Neural cell (in vitro differentiated cells): ENCODE measurements around the gene IGFBP2. TPM values are rescaled to one million over a fixed set of nuclear protein-coding genes. Genes with fewer than 3 reads are reported as not detected.

Experiments
- H2AFZ ChIP-seq: fragments of 200-600, 300-800 bp; sonication (generic), shearing (Covaris generic); 2 replicates; pipeline ENCODE4 v1.6.0; 2014; ENCODE audit warnings: low read depth, mild to moderate bottlenecking, antibody characterized with exemption, low read length, moderate library complexity
- H3F3A ChIP-seq: fragments of 200-600 bp; shearing (Covaris generic); 2 replicates; pipeline ENCODE4 v1.6.1; 2016; ENCODE audit warnings: mild to moderate bottlenecking, moderate library complexity, mixed read lengths, antibody characterized with exemption, low read length; ENCODE audit not compliant: insufficient read depth, poor library complexity, severe bottlenecking
- H3K27ac ChIP-seq: fragments of 200-600, 300-800 bp; sonication (generic), shearing (Covaris generic); 2 replicates; pipeline ENCODE4 v1.5.1; 2014; ENCODE audit warnings: mild to moderate bottlenecking, low read length, moderate library complexity
- H3K27me3 ChIP-seq: fragments of 300-800, 200-600 bp; sonication (generic), shearing (Covaris generic); 2 replicates; pipeline ENCODE4 v1.6.0; 2014; ENCODE audit warnings: mild to moderate bottlenecking, low read depth, low read length, moderate library complexity; ENCODE audit not compliant: insufficient read depth
- H3K36me3 ChIP-seq: fragments of 300-800, 200-600 bp; sonication (generic), shearing (Covaris generic); 2 replicates; pipeline ENCODE4 v1.5.1; 2014; ENCODE audit warnings: mild to moderate bottlenecking, antibody characterized with exemption, low read length, moderate library complexity; ENCODE audit not compliant: insufficient read depth
- H3K4me2 ChIP-seq: fragments of 300-800, 200-600 bp; sonication (generic), shearing (Covaris generic); 2 replicates; pipeline ENCODE4 v1.6.0; 2014; ENCODE audit warnings: mild to moderate bottlenecking, low read length
- H3K4me3 ChIP-seq: fragments of 300-800, 200-600 bp; sonication (generic), shearing (Covaris generic); 2 replicates; pipeline ENCODE4 v1.5.1; 2014; ENCODE audit warnings: mild to moderate bottlenecking, low read length, moderate library complexity
- H3K79me2 ChIP-seq: fragments of 200-600 bp; shearing (Covaris generic); replicated peaks from 2 replicates; pipeline ENCODE4 v1.6.0; 2014; ENCODE audit warnings: mild to moderate bottlenecking, low read length, moderate library complexity; ENCODE audit not compliant: insufficient read depth
- H3K9ac ChIP-seq: fragments of 300-800, 200-600 bp; sonication (generic), shearing (Covaris generic); 2 replicates; pipeline ENCODE4 v1.6.1; 2016; ENCODE audit warnings: mild to moderate bottlenecking, low read length, mixed read lengths
- H3K9me2 ChIP-seq: fragments of 200-600 bp; shearing (Covaris generic); 2 replicates; pipeline ENCODE4 v1.6.1; 2016; ENCODE audit warnings: mild to moderate bottlenecking, low read length, mixed read lengths; ENCODE audit not compliant: insufficient read depth
- H3K9me3 ChIP-seq: fragments of 200-600, 300-800 bp; sonication (generic), shearing (Covaris generic); 2 replicates; pipeline ENCODE4 v1.6.1; 2016; ENCODE audit warnings: mild to moderate bottlenecking, mixed run types, low read length, moderate library complexity, mixed read lengths
- H4K20me1 ChIP-seq: fragments of 200-600 bp; shearing (Covaris generic); 2 replicates; pipeline ENCODE4 v1.6.1; 2016; ENCODE audit warnings: mild to moderate bottlenecking, mixed run types; ENCODE audit not compliant: insufficient read depth
- EP300 ChIP-seq: fragments of 450-650 bp; conservative IDR thresholded peaks from 2 replicates; pipeline ENCODE4 v1.6.1; 2014; ENCODE audit warnings: antibody characterized with exemption, mild to moderate bottlenecking, moderate library complexity; ENCODE audit not compliant: poor library complexity, severe bottlenecking
- EZH2 ChIP-seq: fragments of 200-600, 300-800 bp; shearing (Covaris generic), sonication (generic); IDR thresholded peaks from 2 replicates; pipeline ENCODE4 v1.6.1; 2014; ENCODE audit warnings: antibody characterized with exemption, low read length, borderline replicate concordance, mild to moderate bottlenecking; ENCODE audit not compliant: insufficient read depth, poor library complexity, severe bottlenecking
- MXI1 ChIP-seq: fragments of 450-650 bp; conservative IDR thresholded peaks from 2 replicates; pipeline ENCODE4 v1.6.1; 2014; ENCODE audit warnings: antibody characterized with exemption, mild to moderate bottlenecking; ENCODE audit not compliant: poor library complexity, severe bottlenecking
- POLR2AphosphoS5 ChIP-seq: IDR thresholded peaks from 2 replicates; pipeline ENCODE4 v1.6.1; 2012
- RAD21 ChIP-seq: fragments of 450-650 bp; conservative IDR thresholded peaks from 2 replicates; pipeline ENCODE4 v1.6.1; 2014; ENCODE audit warnings: antibody characterized with exemption, mild to moderate bottlenecking, moderate library complexity
- SMC3 ChIP-seq: fragments of 450-650 bp; conservative IDR thresholded peaks from 2 replicates; pipeline ENCODE4 v1.6.1; 2014; ENCODE audit warnings: antibody characterized with exemption, mild to moderate bottlenecking, moderate library complexity; ENCODE audit not compliant: poor library complexity
- TAF1 ChIP-seq: IDR thresholded peaks from 2 replicates; pipeline ENCODE4 v1.6.1; 2012; ENCODE audit warnings: low read depth
- polyA plus RNA-seq: library from polyadenylated mRNA; depleted of rRNA; stranded (reverse); fragments of >200 nt; gene quantifications from 2 replicates; pipeline ENCODE4 v1.2.3, GENCODE V29; 2014
- TF ChIP-seq, protein P1 (sequence below): IDR thresholded peaks from 2 replicates; pipeline ENCODE4 v1.6.1; 2012; ENCODE audit warnings: borderline replicate concordance
- TF ChIP-seq, protein P2 (sequence below): fragments of 450-650 bp; IDR thresholded peaks from 2 replicates; pipeline ENCODE4 v1.5.1; 2014; ENCODE audit warnings: antibody characterized with exemption, mild to moderate bottlenecking, moderate library complexity; ENCODE audit not compliant: poor library complexity, severe bottlenecking

The IGFBP2 gene
- polyA plus RNA-seq, 1 donor from 2014 or later: 150 TPM

DNA sequence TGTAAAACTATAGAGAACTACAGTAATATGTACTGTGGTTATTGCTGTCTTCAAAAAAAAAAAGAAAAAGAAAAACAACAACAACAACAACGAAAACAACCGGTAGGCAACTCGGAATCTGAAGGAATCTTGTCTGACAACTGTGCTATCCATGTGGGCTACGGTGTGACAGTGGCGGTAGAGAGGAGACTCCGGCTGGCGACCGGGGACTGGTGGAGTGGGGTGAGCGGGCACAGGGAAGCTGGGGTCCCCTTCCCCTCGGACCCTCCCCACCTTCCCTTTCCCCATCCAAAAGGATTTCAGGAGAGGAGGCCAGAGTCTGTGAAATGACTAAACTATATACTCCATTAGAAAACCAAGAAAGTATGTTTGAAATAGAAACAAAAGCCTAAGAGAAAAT lies 39.2 kb downstream of the IGFBP2 start:
- no peaks in the 10 kb centered on the region for H3K27me3 ChIP-seq
- H3K27ac ChIP-seq: no peak overlapping the region
- no peaks in the 10 kb centered on the region for H3K79me2 ChIP-seq
- no peaks in the 10 kb centered on the region for H3F3A ChIP-seq
- H3K36me3 ChIP-seq: no peaks in the 10 kb centered on the region
- H3K9me2 ChIP-seq: no peaks in the 10 kb centered on the region
- no peaks in the 10 kb centered on the region for H3K9me3 ChIP-seq
- H3K9ac ChIP-seq: no peak overlapping the region
- no peak overlapping the region for H2AFZ ChIP-seq
- no peak overlapping the region for H3K4me3 ChIP-seq
- TF ChIP-seq TAF1 (no peak), SMC3 (no peak), MXI1 (no peak)
- TF ChIP-seq, protein P1, sequence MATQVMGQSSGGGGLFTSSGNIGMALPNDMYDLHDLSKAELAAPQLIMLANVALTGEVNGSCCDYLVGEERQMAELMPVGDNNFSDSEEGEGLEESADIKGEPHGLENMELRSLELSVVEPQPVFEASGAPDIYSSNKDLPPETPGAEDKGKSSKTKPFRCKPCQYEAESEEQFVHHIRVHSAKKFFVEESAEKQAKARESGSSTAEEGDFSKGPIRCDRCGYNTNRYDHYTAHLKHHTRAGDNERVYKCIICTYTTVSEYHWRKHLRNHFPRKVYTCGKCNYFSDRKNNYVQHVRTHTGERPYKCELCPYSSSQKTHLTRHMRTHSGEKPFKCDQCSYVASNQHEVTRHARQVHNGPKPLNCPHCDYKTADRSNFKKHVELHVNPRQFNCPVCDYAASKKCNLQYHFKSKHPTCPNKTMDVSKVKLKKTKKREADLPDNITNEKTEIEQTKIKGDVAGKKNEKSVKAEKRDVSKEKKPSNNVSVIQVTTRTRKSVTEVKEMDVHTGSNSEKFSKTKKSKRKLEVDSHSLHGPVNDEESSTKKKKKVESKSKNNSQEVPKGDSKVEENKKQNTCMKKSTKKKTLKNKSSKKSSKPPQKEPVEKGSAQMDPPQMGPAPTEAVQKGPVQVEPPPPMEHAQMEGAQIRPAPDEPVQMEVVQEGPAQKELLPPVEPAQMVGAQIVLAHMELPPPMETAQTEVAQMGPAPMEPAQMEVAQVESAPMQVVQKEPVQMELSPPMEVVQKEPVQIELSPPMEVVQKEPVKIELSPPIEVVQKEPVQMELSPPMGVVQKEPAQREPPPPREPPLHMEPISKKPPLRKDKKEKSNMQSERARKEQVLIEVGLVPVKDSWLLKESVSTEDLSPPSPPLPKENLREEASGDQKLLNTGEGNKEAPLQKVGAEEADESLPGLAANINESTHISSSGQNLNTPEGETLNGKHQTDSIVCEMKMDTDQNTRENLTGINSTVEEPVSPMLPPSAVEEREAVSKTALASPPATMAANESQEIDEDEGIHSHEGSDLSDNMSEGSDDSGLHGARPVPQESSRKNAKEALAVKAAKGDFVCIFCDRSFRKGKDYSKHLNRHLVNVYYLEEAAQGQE: no peak
- H3K4me2 ChIP-seq: no peak overlapping the region
- no peaks in the 10 kb centered on the region for H4K20me1 ChIP-seq

GRCh38 chr2:216673021-216673420 lies 39.8 kb downstream of the IGFBP2 start:
- no peak overlapping the region for H3K4me3 ChIP-seq
- H2AFZ ChIP-seq: no peak overlapping the region
- H3K79me2 ChIP-seq: no peaks in the 10 kb centered on the region
- H3F3A ChIP-seq: no peaks in the 10 kb centered on the region
- H4K20me1 ChIP-seq: no peaks in the 10 kb centered on the region
- no peaks in the 10 kb centered on the region for H3K9me3 ChIP-seq
- no peak overlapping the region for H3K4me2 ChIP-seq
- H3K27me3 ChIP-seq: no peaks in the 10 kb centered on the region
- no peak overlapping the region for H3K27ac ChIP-seq
- no peaks in the 10 kb centered on the region for H3K36me3 ChIP-seq
- TF ChIP-seq, protein P1: no peak
- TF ChIP-seq MXI1: no peak
- no peak for TF ChIP-seq EZH2
- TF ChIP-seq TAF1: no peak
- no peaks in the 10 kb centered on the region for H3K9me2 ChIP-seq
- no peak overlapping the region for H3K9ac ChIP-seq

DNA sequence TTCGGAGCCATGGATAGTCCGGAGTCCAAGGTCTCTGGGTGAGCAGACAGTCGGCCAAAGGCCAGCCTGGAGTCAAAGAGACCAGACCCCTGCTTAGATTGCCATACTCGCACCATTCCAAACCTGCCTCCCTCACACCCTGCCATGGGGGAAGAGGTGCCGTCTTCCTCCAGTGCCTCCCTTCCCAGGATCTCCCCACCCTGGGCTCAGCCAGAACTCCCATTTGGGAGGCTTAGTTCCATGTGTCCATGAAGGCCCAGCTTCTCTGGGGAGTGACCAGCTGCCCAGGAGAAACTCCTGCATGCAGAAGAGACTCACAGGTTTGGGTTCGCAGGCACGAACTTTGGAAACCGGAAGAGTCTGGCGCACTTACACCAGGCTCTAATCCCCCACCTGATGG lies 40.4 kb downstream of the IGFBP2 start:
- H3K4me3 ChIP-seq: no peak overlapping the region
- TF ChIP-seq EP300 (no peak), SMC3 (no peak), POLR2AphosphoS5 (no peak), EZH2 (no peak), RAD21 (no peak), TAF1 (no peak)
- TF ChIP-seq, protein P1: no peak
- TF ChIP-seq, protein P2, sequence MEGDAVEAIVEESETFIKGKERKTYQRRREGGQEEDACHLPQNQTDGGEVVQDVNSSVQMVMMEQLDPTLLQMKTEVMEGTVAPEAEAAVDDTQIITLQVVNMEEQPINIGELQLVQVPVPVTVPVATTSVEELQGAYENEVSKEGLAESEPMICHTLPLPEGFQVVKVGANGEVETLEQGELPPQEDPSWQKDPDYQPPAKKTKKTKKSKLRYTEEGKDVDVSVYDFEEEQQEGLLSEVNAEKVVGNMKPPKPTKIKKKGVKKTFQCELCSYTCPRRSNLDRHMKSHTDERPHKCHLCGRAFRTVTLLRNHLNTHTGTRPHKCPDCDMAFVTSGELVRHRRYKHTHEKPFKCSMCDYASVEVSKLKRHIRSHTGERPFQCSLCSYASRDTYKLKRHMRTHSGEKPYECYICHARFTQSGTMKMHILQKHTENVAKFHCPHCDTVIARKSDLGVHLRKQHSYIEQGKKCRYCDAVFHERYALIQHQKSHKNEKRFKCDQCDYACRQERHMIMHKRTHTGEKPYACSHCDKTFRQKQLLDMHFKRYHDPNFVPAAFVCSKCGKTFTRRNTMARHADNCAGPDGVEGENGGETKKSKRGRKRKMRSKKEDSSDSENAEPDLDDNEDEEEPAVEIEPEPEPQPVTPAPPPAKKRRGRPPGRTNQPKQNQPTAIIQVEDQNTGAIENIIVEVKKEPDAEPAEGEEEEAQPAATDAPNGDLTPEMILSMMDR: no peak
- no peaks in the 10 kb centered on the region for H3K79me2 ChIP-seq
- no peaks in the 10 kb centered on the region for H3K9me2 ChIP-seq
- H3K27me3 ChIP-seq: no peaks in the 10 kb centered on the region
- H3K9ac ChIP-seq: no peak overlapping the region
- H3F3A ChIP-seq: no peaks in the 10 kb centered on the region
- no peak overlapping the region for H3K27ac ChIP-seq
- H4K20me1 ChIP-seq: no peaks in the 10 kb centered on the region
- no peak overlapping the region for H3K4me2 ChIP-seq
- H3K9me3 ChIP-seq: no peaks in the 10 kb centered on the region
- H2AFZ ChIP-seq: no peak overlapping the region
- no peaks in the 10 kb centered on the region for H3K36me3 ChIP-seq
